GM21360 (cell line): ENCODE data around the gene RBP5.
A peak's percentile ranks its signal among the peaks of the same experiment; 100 is the strongest.
"Not testable (repeated sequence)": the region's sequence is repeated elsewhere in the genome, so short reads cannot be mapped to it uniquely, and the experiment has no call there.

Experiments
- ATAC-seq: cut with Tn5 transposase; IDR thresholded peaks from one replicate; pipeline ENCODE4 v1.9.1; 2021; ENCODE audit warnings: mild to moderate bottlenecking, moderate library complexity; ENCODE audit not compliant: unreplicated experiment

Gene RBP5

DNA sequence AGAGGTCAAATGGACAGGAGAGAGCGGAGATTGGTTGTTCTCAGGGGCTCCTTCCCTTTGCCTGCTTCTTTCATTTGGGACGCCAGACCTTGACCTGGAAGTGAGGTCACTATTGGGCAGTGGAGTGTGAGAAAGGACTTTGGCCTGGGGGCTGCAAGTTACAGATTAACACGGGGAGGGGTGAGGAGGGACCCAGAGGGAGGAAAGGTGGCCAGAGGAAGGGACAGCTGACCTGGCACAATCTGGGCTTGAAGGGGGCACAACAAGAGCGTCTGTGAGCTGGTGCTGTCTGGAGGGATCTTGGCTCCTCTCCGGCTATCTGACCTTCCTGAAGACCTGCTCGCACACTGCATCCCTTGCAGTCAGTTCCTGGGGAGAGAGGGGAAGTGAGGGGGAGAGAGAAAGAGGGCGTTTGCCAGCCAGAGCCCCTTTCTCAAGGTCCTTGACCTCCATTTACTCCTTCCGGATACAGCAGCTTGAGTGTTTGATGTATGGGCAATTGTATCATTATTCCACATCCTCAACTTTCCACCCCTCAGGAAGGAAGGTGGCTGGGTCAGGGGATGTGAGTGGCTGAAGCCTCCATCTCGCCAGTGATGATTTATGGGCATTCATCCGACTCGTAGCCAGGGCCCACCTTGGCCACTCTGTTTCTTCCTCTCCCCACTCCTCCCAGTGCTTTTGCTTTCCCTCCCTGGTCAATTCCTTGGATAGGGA, 4.7 kb downstream of the RBP5 start:
- no peak for ATAC-seq

DNA sequence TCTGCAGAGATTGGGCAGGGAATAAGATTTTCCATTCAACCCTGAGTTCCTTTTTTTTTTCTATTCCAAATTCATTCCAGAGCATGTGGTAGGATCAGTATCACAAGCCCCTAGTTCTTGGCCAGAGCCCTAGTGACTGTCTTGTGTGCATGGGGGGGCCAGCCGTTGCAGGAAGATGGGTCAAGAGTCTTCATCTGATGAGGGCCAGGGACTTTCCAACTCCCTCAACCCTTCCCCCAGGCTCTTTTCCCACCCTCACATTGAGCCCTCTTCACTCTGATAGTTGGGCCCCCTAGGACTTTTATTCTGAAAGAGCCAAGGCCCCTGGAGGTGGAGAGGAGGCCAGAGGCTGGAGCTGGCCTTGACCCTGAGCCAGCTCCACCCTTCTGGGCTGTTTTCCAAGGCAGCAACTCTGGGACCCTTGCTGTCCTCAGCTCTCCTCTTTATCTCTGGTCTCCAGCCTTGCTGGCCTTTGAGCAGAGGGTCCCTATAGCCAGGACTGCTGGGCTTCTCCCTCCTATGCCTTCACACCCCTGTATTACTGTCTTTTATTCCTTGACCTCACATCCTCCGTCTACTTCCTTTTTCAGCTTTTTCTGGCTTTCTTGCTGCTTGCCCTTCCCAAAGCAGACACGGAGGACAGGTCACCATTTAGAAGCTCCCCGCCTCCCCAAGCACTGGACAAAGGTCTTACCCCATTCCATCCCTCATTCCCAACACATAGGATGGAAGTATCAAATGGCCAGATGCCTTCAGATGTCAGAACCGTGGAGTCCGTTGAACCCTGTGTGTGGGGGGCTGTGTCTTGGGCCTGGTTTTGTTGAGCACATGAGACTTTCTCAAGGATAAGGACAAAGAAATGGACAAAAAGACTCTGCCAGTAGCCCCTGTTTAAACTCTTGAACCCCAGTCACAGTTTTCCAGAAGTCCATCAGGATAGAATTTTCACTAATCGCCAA, 5.6 kb downstream of the RBP5 start:
- ATAC-seq, result no peak

DNA sequence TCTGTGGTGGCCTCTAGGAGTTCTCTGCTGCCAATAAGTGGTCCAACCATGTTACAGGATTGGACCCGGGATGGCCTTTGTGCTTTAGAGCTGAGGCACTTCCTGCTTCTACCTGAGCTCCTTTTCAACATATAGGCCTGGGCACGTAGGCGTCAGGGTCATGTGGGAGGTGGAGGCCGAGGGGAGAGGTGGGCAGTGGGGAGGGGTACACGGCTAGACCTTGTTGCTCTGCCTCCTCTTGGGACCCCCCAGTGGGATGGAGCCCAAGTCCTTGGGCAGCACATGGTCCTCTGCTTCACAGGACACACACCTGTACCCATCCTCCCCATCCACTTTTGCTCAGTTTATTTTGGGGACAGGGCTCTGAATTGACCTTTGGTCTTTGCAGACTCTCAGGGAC, 7.4 kb downstream of the RBP5 start:
- ATAC-seq, result no peak

DNA sequence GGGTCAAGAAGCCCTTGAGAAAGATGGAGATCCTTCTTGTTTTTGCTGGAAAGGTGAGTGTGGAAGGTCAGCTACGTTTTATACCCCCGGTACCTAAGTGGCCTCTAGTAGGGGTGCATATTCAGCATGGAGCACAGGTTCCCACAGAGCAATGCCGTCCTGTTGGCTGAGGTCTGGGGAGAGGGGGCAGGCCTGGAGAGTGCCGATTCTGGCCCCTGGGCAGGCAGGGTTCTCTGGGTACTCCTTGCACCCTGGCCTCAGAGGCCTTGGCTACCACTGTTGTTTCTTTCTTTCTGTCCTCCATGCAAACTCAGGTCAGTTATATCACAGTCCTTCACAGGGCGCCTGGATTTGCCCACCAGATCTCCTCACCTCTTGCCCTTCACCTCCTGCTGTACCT, 8.5 kb downstream of the RBP5 start:
- no peak for ATAC-seq

DNA sequence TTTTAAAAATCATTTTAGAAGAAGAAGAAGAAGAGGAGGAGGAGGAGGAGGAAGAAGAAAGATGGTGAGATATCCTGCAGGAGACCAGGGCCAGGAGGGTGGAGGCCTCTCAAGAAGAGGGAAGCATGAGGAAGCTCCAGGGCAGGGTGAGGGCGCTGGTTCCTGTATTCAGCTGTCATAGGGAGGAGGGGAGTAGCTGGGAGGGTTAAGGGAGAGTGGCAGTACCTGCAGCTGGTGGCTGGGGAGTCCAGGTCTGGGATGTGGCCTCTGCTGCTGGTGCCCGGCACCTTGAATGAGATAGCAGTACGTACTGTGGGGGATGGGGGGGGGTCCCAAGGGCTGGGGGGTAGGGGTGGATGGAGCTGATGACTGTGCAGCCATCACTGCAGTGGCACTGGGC, 9.8 kb downstream of the RBP5 start:
- no peak for ATAC-seq

DNA sequence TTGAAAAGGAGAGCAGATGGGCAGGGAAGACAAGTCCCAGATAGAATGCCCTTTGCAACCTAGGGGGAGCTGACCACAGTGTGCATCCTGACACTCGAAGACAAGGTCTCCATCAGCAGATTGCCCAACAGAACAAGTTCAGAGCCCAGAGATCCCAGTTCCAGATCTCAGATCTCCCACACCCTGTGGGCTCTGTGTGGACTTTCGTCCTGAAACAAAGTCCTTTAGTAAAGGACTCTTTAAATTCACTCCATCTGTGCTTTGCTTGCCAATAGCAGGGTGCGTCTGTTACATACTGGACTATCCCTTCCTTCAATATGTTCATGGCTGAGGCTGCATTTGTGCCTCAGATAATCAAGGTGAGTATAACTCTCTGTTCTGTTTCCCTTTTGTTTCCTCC, 11.0 kb downstream of the RBP5 start:
- no peak for ATAC-seq

DNA sequence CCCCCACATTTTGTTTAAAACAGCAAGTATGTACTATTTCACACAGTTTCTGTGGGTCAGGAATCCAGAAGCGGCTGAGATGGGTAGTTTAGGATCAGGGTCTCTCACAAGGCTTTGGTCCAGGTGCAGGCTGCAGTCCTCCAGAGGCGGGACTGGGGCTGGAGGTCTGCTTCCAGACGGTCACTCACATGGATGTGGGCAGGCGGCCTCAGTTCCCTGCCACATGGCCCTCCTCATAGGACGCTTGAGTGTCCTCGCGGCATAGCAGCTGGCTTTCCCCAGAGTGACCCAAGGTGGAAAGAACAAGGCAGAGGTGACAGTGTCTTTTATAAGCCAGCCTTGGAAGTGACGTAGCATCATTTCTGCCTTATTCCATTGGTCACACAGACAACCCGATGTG, 11.8 kb downstream of the RBP5 start:
- no peak for ATAC-seq

DNA sequence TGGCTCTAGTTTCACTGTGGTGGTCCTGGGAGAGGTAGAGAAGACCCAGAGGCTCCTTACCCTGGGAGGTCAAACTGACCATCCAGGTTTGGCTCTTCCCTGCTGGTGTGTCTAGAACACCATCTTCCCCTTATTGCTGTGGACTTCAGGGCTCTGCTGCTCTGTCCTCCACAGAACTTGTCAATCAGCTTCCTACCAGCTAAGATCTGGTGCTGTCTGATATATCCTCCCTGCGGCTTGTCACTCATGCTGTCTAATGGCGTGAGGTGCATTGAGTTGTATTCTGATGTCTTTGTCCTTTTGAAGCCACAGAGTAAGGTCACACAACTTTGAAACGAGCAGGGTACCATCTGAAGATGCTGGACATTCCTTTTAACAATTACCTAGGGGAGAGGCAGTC, 12.5 kb downstream of the RBP5 start:
- no peak for ATAC-seq

DNA sequence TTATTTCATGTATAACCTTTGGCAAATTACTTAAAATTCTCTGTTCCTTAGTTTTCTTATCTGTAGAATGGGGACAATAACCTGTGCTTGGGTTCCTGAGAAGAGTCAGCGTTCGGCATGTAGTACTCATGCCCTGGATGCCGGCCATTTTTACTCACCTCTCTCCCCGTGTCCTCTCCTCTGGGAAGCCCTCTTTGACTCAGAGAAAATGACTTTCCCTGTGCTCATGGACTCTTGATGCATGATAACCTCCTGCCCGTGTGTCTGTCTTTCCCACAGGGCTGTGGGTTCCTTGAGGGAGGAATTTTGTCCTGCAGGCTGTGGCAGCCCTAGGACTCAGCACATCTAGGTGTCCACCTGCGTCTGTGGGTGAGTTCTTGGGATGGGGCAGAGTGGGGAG, 13.8 kb downstream of the RBP5 start:
- ATAC-seq, result no peak

DNA sequence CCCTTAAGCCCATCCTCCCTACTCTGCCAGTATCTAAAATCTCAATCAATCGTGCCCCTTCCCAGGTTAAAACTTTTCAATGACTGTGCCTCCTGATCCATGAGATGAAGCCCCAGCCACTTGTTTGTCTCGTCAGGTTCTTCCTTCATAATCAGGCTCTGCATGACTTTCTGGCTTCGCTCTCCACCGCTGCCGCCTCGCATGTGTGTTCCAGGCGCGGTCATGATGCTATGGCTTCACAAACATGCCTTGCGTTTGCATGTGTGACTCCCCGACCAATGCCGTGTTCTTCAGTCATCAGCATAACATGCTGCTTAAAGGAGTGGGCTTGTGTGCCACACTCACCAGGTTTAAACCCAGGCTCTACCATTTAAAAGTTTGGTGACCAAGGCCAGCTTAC, 14.7 kb downstream of the RBP5 start:
- no peak for ATAC-seq

DNA sequence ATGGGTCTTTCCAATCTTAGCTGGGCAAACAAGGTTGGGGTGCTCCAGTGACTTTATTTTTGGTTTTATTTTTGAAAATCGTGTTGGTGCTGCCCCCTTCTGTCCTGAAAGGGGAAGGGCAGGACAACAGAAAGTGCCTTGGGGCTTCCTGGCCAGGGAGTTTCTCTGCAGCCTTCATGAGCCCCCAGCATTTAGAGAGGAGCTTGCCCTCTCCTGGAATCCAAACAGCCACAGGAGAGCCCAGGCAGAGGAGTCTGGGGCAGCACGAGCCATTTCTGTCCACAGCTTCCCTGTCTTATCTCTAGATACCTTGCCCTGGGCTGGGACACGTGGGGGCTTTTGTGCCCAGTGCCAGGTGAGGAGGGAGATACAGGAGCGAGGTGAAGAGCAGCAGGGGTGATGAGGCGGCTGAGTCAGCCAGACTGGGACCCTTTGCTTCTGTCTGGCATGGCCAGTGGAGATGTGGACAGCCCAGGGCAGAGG, 15.3 kb downstream of the RBP5 start:
- ATAC-seq, result no peak

DNA sequence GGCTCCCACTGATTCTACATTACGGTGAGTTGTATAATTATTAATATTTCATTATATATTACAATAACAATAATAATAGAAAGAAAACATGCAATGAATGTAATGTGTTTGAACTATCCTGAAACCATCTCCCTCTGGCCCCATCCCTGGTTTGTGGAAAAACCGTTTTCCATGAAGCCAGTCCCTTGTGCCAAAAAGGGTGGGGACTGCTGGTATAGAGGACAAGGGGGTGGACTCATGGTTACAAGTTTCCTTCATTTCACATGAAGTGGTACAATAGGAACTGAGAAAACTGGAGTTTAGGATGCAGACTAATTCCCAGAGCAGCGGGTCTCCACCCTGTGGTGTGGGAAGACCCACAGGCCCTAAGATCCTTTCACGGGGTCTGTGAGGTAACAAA, 16.6 kb downstream of the RBP5 start:
- ATAC-seq, result no peak

DNA sequence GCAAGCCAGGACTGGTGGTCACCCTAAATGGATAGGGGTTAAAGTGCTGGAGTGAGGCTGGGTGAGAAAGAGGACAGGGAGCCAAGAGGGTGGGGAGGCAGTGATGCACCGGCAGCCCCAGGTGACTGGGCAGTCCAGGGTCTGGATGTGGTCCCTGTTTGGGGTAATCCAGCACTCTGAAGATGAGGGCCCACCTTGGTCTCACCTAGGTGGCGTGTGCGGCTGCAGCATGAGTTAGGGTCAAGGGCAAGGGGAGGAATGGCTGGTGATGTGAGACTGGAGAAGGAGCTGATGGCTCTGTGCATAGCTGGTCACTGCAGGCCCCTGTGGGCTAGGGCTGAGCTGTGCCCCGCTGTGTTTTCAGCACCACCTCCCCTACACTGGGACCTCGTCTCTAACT, 18.0 kb downstream of the RBP5 start:
- ATAC-seq, result no peak

DNA sequence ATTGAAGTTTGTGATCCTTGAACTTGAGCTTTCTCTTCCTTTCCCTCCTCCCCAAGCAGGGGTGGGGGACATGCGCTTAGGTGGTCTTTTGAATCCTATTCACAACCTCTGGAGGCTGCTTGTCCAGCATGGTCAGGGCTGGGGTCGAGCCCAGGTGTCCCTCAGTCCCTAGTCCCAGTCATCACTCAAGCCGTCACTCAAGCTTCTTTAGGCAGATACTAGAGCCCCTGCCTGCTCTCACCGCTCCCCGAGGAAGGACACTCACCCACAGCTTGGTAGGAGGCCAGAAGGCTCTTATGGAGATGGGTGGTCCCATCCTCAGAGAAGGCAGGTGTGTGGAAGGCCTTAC, 19.1 kb downstream of the RBP5 start:
- no peak for ATAC-seq

DNA sequence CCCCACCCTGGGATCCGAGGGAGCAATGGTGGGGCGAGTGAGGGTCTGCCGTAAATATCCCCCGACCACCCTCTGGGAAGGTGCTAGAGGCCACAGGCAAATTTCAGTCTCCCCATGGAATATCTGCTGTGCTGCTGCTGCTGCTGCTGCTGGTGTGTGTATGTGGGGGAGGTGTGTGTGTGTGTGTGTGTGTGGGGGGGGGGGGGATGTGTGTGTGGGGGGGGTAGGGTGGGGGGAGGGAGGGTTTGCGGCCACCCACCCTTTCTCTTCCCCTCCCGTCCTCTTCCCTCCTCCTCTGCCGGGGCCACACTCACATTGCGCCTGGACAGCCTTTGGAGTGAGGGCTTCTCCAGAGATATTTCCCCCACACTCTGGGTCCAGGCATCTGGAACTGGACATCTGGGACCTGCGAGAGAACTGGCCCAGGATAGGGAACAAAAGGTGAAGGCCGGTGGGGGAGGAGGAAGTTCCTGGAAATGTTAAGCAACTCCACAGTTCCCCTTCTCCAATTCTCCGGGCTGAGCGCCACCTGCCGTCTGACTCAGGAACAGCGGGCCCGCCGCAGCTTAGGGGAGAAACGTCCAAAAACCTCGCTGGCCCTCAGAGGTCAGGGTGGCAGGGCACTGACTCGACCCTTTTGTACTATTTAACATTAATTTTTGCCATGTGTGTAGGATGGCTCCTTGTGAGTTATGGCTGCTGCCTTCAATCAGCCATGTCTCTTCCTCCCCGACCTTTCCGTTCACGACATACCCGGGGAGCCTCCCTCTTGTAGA, 19.7 kb downstream of the RBP5 start, which contains the start of gene C1RL:
Gene C1RL, minus strand, starts transcription at position 419 of the 776 bp plus-strand sequence. Its CDS starts 34 bp downstream, at position 385.
- ATAC-seq, result no peak

DNA sequence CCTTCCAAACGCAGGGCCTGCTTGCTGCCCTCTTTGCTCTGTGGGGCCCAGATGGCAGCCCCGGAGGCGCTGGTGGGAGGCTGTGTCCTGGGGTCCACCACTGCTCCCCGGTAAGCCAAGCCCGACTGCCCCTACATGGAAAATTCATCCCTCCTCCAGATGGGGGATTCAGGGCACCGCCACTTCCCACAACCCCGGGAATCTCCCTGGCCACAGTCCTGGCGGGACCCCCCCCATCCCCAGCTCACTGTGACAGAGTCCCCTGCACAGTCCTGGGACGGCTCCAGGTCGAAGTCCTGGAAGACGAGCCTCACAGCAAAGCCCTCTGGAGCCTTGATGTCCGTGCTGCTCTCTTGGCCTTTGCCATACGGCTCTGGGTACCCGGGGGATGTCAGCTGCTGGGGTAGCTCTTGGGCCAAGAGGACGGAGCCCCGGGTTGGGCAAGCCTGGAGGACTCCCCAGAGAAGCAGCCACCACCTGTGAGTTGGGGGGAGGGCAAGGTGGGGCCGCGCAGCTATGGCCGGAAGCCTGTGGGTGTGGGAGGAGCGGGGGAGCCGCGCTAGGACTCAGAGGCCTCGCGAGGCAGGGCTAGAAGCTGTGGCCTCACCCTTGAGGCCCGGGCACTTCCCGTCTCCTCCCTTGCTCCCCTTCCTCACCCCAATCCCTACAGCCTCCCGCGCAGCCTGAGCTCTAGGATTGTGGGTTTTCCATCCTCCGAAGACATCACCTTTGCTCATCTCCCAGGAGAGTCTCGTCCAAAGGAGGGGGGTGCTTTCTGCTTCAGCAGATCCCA, 20.5 kb downstream of the RBP5 start:
- ATAC-seq, result peak; percentile 72

DNA sequence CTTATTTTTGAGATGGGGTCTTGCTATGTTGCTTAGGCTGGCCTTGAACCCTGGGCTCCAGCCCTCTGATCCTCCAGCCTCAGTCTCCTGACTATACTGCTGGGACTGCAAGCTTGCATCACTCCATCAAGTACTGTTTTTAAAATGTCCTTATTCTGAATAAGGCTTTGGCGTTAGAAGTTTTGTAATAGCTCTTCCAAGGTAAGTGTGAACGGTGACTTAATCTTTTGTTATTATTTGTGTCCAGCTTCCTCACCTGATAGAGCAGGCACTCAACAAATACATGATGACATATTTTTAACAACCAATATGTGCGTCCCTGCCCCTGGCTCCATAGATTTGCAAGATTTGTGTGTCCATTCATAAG, 21.1 kb downstream of the RBP5 start:
- ATAC-seq, result no peak

DNA sequence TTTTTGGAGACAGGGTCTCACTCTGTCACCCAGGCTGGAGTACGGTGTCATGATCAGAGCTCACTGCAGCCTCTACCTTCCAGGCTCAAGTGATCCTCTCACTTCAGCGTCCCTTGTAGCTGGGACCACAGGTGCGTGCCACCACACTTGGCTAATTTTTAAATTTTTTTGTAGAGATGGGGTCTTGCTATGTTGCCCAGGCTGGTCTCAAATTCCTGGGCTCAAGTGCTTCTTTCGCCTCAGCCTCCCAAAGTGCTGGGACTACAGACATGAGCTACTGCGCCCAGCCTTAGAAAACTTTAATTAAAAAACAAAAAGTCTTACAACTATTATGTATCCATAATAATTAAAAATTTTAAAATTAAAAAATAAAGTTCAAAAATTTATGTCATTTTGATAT, 21.5 kb downstream of the RBP5 start:
- ATAC-seq, result not testable (repeated sequence)

DNA sequence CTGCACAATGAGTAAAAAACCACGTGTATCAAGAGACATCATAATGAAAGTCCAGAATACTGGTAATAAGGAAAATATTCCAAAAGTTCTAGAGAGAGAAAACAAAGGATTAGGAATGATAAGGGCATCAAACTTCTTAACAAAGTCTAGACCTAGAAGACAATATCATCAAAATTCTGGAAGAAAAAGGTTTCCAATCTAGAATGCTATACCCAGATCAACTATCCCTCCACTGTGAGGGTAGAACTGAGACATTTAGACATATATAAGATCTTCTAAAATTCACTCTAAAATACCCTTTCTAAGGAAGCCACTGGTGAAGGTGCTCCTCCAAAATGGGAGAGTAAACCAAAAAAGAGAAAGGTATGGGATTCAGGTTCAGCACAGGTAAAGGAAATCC, 22.6 kb downstream of the RBP5 start:
- ATAC-seq, result no peak

DNA sequence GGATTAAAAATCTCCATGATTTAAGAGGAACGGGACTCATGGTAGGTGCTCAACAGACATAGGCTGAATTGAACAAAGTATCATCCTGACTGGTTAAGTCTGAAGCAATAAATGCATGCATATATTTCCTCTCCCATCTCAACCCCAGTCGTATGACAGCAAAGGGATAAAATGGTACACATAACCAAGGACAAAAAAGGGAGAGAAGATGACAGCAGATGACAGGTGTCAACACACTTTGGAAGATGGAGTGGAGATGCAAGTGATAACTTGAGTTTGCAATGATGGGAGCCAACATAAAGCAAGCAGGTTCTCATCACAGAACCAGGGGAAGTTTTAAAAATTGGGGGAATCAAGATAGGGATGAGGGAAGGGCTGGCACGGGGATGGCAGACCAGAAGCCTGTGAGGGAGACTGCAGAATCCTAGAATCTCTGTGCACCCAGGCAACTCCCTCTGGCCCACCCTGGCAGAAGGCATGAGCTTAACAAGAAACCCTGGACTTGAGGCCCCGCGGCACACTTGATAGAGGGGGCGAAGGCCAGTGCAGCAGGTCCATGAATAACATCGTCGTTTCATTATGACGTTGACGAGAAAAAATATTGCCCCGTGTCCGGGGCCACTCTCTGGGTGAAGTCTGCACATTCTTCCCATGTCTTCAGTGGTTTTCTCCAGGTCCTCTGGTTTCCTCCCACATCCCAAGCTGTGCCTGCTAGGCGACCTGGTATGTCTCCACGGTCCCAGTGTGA, 24.7 kb downstream of the RBP5 start:
- no peak for ATAC-seq
